Activated CD4-positive, alpha-beta memory T cell treated with anti-CD3 and anti-CD28 coated beads for 36 hours (primary cell): ENCODE measurements around the gene BAX. TPM values are rescaled to one million over a fixed set of nuclear protein-coding genes. Genes with fewer than 3 reads are reported as not detected.

Experiments
- CTCF ChIA-PET: fragments of 350-600 bp; sonication (Branson Sonifier 250); formaldehyde crosslinking; loops from one replicate; lab custom pipeline; 2021; ENCODE audit warnings: antibody characterized with exemption, inconsistent platforms; lab: Charles Lee
- POLR2A ChIA-PET: fragments of 350-600 bp; sonication (Branson Sonifier 250); formaldehyde crosslinking; loops from one replicate; lab custom pipeline; 2021; ENCODE audit warnings: antibody characterized with exemption; lab: Charles Lee
- DNase-seq: peaks from one replicate; pipeline ENCODE4 v3.0.0-alpha.2; 2020
- H3K27ac Mint-ChIP-seq: one replicate; pipeline ENCODE4 v1.8.0; 2021; ENCODE audit warnings: mixed read lengths
- H3K27me3 Mint-ChIP-seq: one replicate; pipeline ENCODE4 v1.8.0; 2021; ENCODE audit warnings: mixed read lengths
- H3K36me3 Mint-ChIP-seq: one replicate; pipeline ENCODE4 v1.8.0; 2021; ENCODE audit warnings: mixed read lengths
- H3K4me1 Mint-ChIP-seq: one replicate; pipeline ENCODE4 v1.8.0; 2021; ENCODE audit warnings: low read depth, mixed read lengths
- H3K4me3 Mint-ChIP-seq: one replicate; pipeline ENCODE4 v1.8.0; 2021; ENCODE audit warnings: mild to moderate bottlenecking, mixed read lengths
- H3K9me3 Mint-ChIP-seq: one replicate; pipeline ENCODE4 v1.8.0; 2021; ENCODE audit warnings: mixed read lengths
- intact Hi-C: fragments of 100-400 bp; cut with micrococcal nuclease; formaldehyde crosslinking; loops from one replicate; pipeline ENCODE4 v1.15.1; 2023
- total RNA-seq, 2 experiments: library from RNA; stranded (reverse); gene quantifications; one replicate each; pipeline ENCODE4 v1.2.3, GENCODE V29; 2021

The BAX gene
- total RNA-seq, 2 experiments from 2014 or later = 173 to 181 TPM

DNA sequence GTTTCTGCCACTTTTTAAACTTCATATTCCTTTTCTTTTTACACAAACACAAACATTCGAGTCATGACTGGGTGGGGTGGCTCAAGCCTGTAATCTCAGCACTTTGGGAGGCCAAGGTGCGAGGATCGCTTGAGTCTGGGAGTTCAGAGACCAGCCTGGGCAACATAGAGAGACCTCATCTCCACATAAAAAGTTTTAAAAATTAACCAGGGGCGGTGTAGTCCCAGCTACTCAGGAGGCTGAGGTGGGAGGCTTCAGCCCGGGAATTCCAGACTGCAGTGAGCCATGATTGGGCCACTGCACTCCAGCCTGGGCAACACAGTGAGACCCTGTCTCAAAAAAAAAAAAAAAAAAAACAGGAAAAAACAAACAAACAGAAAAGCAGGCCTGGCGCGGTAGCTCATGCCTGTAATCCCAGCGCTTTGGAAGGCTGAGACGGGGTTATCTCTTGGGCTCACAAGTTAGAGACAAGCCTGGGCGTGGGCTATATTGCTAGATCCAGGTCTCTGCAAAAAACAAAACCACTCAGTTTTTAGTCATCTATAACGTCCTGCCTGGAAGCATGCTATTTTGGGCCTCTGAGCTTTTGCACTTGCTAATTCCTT, 583 bp upstream of the BAX start:
- intact Hi-C loops = no loop called here
- Mint-ChIP-seq H3K4me3 (peak overlapping the region; percentile 82), H3K36me3 (peaks cover 28% of the 10 kb centered on the region), H3K27ac (peak overlapping the region; percentile 89), H3K9me3 (no peaks in the 10 kb centered on the region), H3K27me3 (no peaks in the 10 kb centered on the region), H3K4me1 (peaks cover 27% of the 10 kb centered on the region)
- DNase-seq = no peak
- CTCF ChIA-PET = interaction anchor here (0.6 to 3.1 kb wide), 8 partner anchors 12 to 308 kb away, joined by 3 to 25 read pairs (median 5); partner anchors contain the start of genes CA11, FTL, GYS1 and NUCB1
- POLR2A ChIA-PET = interaction anchor here (0.6 to 1.6 kb wide), 6 partner anchors 10 to 1742 kb away, joined by 3 to 6 read pairs (median 3); partner anchors contain the start of genes FTL and RUVBL2

DNA sequence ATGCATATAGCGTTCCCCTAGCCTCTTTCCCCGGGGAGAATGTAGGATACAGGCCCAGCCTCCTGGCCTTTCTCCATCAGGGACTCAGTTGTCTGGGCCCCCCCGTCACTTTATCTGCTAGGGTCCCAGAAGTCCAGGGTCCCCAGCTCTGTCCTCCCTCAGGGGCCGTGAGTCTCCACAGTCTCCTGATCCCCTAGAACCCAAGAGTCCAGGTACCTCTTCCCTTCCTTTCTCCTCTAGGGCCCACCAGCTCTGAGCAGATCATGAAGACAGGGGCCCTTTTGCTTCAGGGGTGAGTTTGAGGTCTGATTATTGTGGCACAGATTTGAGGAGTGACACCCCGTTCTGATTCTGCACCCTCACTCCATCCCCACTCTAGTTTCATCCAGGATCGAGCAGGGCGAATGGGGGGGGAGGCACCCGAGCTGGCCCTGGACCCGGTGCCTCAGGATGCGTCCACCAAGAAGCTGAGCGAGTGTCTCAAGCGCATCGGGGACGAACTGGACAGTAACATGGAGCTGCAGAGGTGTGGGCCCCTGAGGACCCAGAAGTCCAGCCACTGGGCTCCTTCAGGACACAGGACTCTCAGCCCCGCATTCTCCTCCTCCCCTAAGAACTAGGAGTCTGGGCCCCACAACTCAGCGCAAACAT, 758 bp downstream of the BAX start:
- H3K36me3 Mint-ChIP-seq = peaks cover 28% of the 10 kb centered on the region
- POLR2A ChIA-PET = interaction anchor here (0.7 to 1.6 kb wide), 4 partner anchors 10 to 83 kb away, joined by 3 to 6 read pairs (median 4); partner anchors contain the start of genes FTL and PPP1R15A
- intact Hi-C loops = no loop called here

GRCh38 chr19:48958006-48958405, 3.3 kb downstream of the BAX start:
- ChIA-PET CTCF (interaction anchor here (1.2 kb wide), 1 partner anchor 13 kb away, joined by 4 read pairs; no protein-coding TSS in a partner anchor), POLR2A (no interaction called here)
- DNase-seq = no peak
- intact Hi-C loops = no loop called here
- no peaks in the 10 kb centered on the region for H3K27me3 Mint-ChIP-seq
- H3K27ac Mint-ChIP-seq = no peak overlapping the region
- H3K36me3 Mint-ChIP-seq = peaks cover 34% of the 10 kb centered on the region
- no peaks in the 10 kb centered on the region for H3K9me3 Mint-ChIP-seq
- H3K4me1 Mint-ChIP-seq = peaks cover 44% of the 10 kb centered on the region
- no peak overlapping the region for H3K4me3 Mint-ChIP-seq

More for the DNA sequence above, 758 bp downstream of the BAX start:
- H3K27me3 Mint-ChIP-seq = no peaks in the 10 kb centered on the region
- CTCF ChIA-PET = interaction anchor here (1.4 to 3.1 kb wide), 3 partner anchors 16 to 310 kb away, joined by 3 to 25 read pairs (median 6); partner anchors contain the start of genes CA11 and NUCB1
- H3K4me1 Mint-ChIP-seq = peaks cover 27% of the 10 kb centered on the region
- no peaks in the 10 kb centered on the region for H3K9me3 Mint-ChIP-seq
- H3K4me3 Mint-ChIP-seq = peak overlapping the region; percentile 82
- DNase-seq = no peak
- H3K27ac Mint-ChIP-seq = peak overlapping the region; percentile 89

DNA sequence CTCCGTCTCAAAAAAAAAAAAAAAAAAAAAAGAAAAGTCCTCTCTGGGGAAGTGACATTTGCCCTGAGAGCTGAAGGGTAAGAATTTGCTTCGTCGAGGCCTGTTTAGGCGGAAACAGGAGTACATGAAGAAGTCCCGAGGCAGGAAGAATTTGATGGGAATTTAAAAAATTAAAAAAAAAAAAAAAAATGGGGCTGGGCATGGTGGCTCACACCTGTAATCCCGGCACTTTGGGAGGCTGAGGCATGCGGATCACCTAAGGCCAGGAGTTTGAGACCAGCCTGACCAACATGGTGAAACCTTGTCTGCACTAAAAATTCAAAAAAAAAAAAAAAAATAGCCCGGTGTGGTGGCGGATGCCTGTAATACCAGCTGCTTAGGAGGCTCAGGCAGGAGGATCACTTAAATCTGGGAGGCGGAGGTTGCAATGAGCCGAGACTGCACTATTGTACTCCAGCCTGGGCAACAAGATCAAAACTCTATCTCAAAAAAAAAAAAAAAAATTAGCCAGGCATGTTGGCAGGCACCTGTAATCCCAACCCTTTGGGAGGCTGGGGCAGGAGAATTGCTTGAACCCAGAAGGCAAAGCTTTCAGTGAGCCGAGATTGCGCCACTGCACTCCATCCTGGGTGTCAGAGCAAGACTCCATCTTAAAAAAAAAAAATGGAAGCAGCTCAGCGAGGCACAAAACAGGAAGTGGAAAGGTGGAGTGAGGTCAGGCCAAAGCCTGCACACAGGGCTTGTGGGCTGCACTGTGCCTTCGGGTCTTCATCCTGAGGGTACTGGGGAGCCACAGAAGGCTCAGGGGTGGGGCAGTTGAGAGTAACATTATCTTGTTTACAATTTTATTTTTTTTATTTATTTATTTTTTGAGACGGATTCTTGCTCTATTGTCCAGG, 4.9 kb downstream of the BAX start:
- Mint-ChIP-seq H3K27ac (no peak overlapping the region), H3K4me3 (no peak overlapping the region), H3K27me3 (no peaks in the 10 kb centered on the region), H3K36me3 (peaks cover 32% of the 10 kb centered on the region), H3K4me1 (peaks cover 56% of the 10 kb centered on the region), H3K9me3 (no peaks in the 10 kb centered on the region)
- DNase-seq = no peak
- CTCF ChIA-PET = interaction anchor here (1.3 kb wide), 1 partner anchor 11 kb away, joined by 3 read pairs; no protein-coding TSS in a partner anchor
- POLR2A ChIA-PET = interaction anchor here (0.6 to 1.2 kb wide), 3 partner anchors 27 to 171 kb away, joined by 3 read pairs; no protein-coding TSS in a partner anchor
- intact Hi-C loops = no loop called here

GRCh38 chr19:48961051-48961649, 6.5 kb downstream of the BAX start:
- Mint-ChIP-seq H3K9me3 (no peaks in the 10 kb centered on the region), H3K27ac (peak overlapping the region; percentile 54), H3K27me3 (no peaks in the 10 kb centered on the region), H3K4me3 (peak overlapping the region; percentile 26), H3K4me1 (peaks cover 52% of the 10 kb centered on the region), H3K36me3 (peaks cover 31% of the 10 kb centered on the region)
- ChIA-PET POLR2A (no interaction called here), CTCF (interaction anchor here (1.3 to 1.4 kb wide), 3 partner anchors 9 to 32 kb away, joined by 3 to 7 read pairs (median 4); partner anchors contain the start of genes GYS1 and RUVBL2)
- intact Hi-C loops = no loop called here
- DNase-seq = no peak

GRCh38 chr19:48961673-48962028, 7.0 kb downstream of the BAX start:
- no peak for DNase-seq
- Mint-ChIP-seq H3K4me1 (peaks cover 53% of the 10 kb centered on the region), H3K36me3 (peaks cover 33% of the 10 kb centered on the region)

GRCh38 chr19:48962029-48962848, 7.6 kb downstream of the BAX start:
- Mint-ChIP-seq H3K27ac (peak overlapping the region; percentile 93), H3K36me3 (peaks cover 35% of the 10 kb centered on the region), H3K27me3 (no peaks in the 10 kb centered on the region), H3K9me3 (no peaks in the 10 kb centered on the region), H3K4me3 (peak overlapping the region; percentile 46), H3K4me1 (peaks cover 55% of the 10 kb centered on the region)
- peak; percentile 63 for DNase-seq
- intact Hi-C loops = no loop called here
- POLR2A ChIA-PET = interaction anchor here (1.0 kb wide), 1 partner anchor 90 kb away, joined by 3 read pairs; the partner anchor contains the start of gene PPP1R15A
- CTCF ChIA-PET = interaction anchor here (1.4 kb wide), 2 partner anchors 8 to 31 kb away, joined by 4 to 7 read pairs; partner anchors contain the start of genes GYS1 and RUVBL2

More at GRCh38 chr19:48961673-48962028, 7.0 kb downstream of the BAX start:
- Mint-ChIP-seq H3K27me3 (no peaks in the 10 kb centered on the region), H3K4me3 (peak overlapping the region; percentile 46), H3K27ac (peak overlapping the region; percentile 93), H3K9me3 (no peaks in the 10 kb centered on the region)
- ChIA-PET POLR2A (interaction anchor here (1.0 kb wide), 1 partner anchor 89 kb away, joined by 3 read pairs; the partner anchor contains the start of gene PPP1R15A), CTCF (interaction anchor here (1.4 kb wide), 2 partner anchors 9 to 32 kb away, joined by 4 to 7 read pairs; partner anchors contain the start of genes GYS1 and RUVBL2)
- intact Hi-C loops = no loop called here

GRCh38 chr19:48962849-48963165, 8.1 kb downstream of the BAX start:
- Mint-ChIP-seq H3K36me3 (peaks cover 33% of the 10 kb centered on the region), H3K4me1 (peaks cover 52% of the 10 kb centered on the region), H3K27ac (peak overlapping the region; percentile 93), H3K4me3 (peak overlapping the region; percentile 89), H3K9me3 (no peaks in the 10 kb centered on the region), H3K27me3 (no peaks in the 10 kb centered on the region)
- ChIA-PET CTCF (interaction anchor here (1.4 kb wide), 2 partner anchors 8 to 31 kb away, joined by 4 to 7 read pairs; partner anchors contain the start of genes GYS1 and RUVBL2), POLR2A (interaction anchor here (1.0 kb wide), 1 partner anchor 91 kb away, joined by 3 read pairs; the partner anchor contains the start of gene PPP1R15A)
- intact Hi-C loops = no loop called here
- no peak for DNase-seq

- Mint-ChIP-seq H3K4me3 (peak overlapping the region; percentile 89), H3K27ac (peak overlapping the region; percentile 93), H3K27me3 (no peaks in the 10 kb centered on the region), H3K4me1 (peaks cover 53% of the 10 kb centered on the region), H3K9me3 (no peaks in the 10 kb centered on the region), H3K36me3 (peaks cover 34% of the 10 kb centered on the region)
- POLR2A ChIA-PET = interaction anchor here (1.0 to 2.6 kb wide), 6 partner anchors 10 to 91 kb away, joined by 3 to 12 read pairs (median 3); partner anchors contain the start of genes GYS1, NUCB1, PPP1R15A and RUVBL2
- intact Hi-C loops = loop anchor here (2.0 kb wide), 2 partner anchors 63 to 329 kb away; partner anchors contain the start of gene NUCB1
- DNase-seq = peak; percentile 86
- CTCF ChIA-PET = interaction anchor here (1.1 to 2.6 kb wide), 4 partner anchors 30 to 168 kb away, joined by 4 to 8 read pairs (median 6); partner anchors contain the start of genes GYS1, LIN7B and RUVBL2
These were observed 8.9 kb downstream of the BAX start for GRCh38 chr19:48963371-48964204.
